Immature natural killer cell (primary cell): ENCODE data around the gene ACCSL. TPM values are rescaled to one million over a fixed set of nuclear protein-coding genes. Genes with fewer than 3 reads are reported as not detected.

Experiments used
- DNase-seq, 3 donors: peaks; one replicate each; pipeline ENCODE4 v3.0.0; 2022; ENCODE audit warnings: mixed read lengths in 1 of 3
- H3K27ac Mint-ChIP-seq, 6 donors: one replicate each; pipeline ENCODE4 v1.8.0; 2020; ENCODE audit warnings: mixed read lengths in 6 of 6, mild to moderate bottlenecking in 5 of 6, inconsistent platforms in 4 of 6, moderate library complexity in 3 of 6
- H3K27me3 Mint-ChIP-seq, 3 donors: one replicate each; pipeline ENCODE4 v1.8.0; 2020 to 2021; ENCODE audit warnings: low read depth in 3 of 3, mild to moderate bottlenecking in 3 of 3, mixed read lengths in 3 of 3, moderate library complexity in 3 of 3, inconsistent platforms in 1 of 3
- H3K36me3 Mint-ChIP-seq, 3 donors: one replicate each; pipeline ENCODE4 v1.8.0; 2020; ENCODE audit warnings: mixed read lengths in 3 of 3, inconsistent platforms in 2 of 3, mild to moderate bottlenecking in 2 of 3
- H3K4me1 Mint-ChIP-seq, 2 donors: one replicate each; pipeline ENCODE4 v1.8.0; 2020; ENCODE audit warnings: inconsistent platforms in 2 of 2, mild to moderate bottlenecking in 2 of 2, mixed read lengths in 2 of 2, moderate library complexity in 1 of 2
- H3K4me3 Mint-ChIP-seq, 5 donors: one replicate each; pipeline ENCODE4 v1.8.0; 2020; ENCODE audit warnings: mild to moderate bottlenecking in 5 of 5, mixed read lengths in 5 of 5, inconsistent platforms in 3 of 5, moderate library complexity in 3 of 5
- H3K9me3 Mint-ChIP-seq, 6 donors: one replicate each; pipeline ENCODE4 v1.8.0; 2020; ENCODE audit warnings: mild to moderate bottlenecking in 6 of 6, mixed read lengths in 6 of 6, inconsistent platforms in 4 of 6, moderate library complexity in 3 of 6
- polyA plus RNA-seq, 3 donors: library from polyadenylated mRNA; unstranded; fragments of 300-500 nt; fragmentation: Illumina TruSeq; gene quantifications; one replicate each; pipeline ENCODE4 v1.2.3, GENCODE V29; 2021

ACCSL gene
- polyA plus RNA-seq, 3 donors from 2014 or later = not detected

GRCh38 chr11:44108260-44108659 is 60.5 kb downstream of the ACCSL start:
- peaks cover 11 to 30% of the 10 kb centered on the region in 2 donors for H3K4me1 Mint-ChIP-seq
- no peak overlapping the region for H3K27ac Mint-ChIP-seq
- peaks cover 0 to 2% (median 0%) of the 10 kb centered on the region in 3 donors for H3K27me3 Mint-ChIP-seq
- DNase-seq = no peak
- peaks cover 5 to 26% (median 11%) of the 10 kb centered on the region in 3 donors for H3K36me3 Mint-ChIP-seq
- no peaks in the 10 kb centered on the region for H3K9me3 Mint-ChIP-seq
- no peak overlapping the region for H3K4me3 Mint-ChIP-seq

Other genes starting within 250 kb of the ACCSL start
- 10 to 100 TPM; 40.0 to 89.3 (median 49.5) TPM for gene ALKBH3, start 167.2 kb upstream of the ACCSL start, polyA plus RNA-seq
- not detected for gene C11orf96, start 105.3 kb upstream of the ACCSL start, polyA plus RNA-seq
- 1 to 10 TPM; 1.8 to 4.8 (median 3.8) TPM for gene ACCS, start 18.3 kb downstream of the ACCSL start, polyA plus RNA-seq
- 10 to 100 TPM; 58.8 to 95.5 (median 59.5) TPM for gene EXT2, start 47.7 kb downstream of the ACCSL start, polyA plus RNA-seq